Ramos (cell line): Measurements from ENCODE around the gene DDX10.

ENCODE experiments used
- in situ Hi-C: fragments of 300-500 bp; cut with MboI; formaldehyde crosslinking; loops from one replicate; pipeline ENCODE4 v1.14.3; 2022; ENCODE audit warnings: low sequenced_read_pairs; ENCODE audit not compliant: unreplicated experiment

DDX10 gene

GRCh38 chr11:108664730-108665525, at the start of gene DDX10:
Gene DDX10 (plus strand): TSS chr11:108665069. CDS start chr11:108665154, 85 bp downstream.
- in situ Hi-C loops, result loop anchor here (25.0 kb wide), 1 partner anchor 653 kb away; the partner anchor contains the start of gene CUL5

GRCh38 chr11:108616549-108616948, 48.3 kb upstream of the DDX10 start:
- in situ Hi-C loops, result no loop called here

- in situ Hi-C loops, result no loop called here
Observed at GRCh38 chr11:108617055-108617454, 47.8 kb upstream of the DDX10 start.

- in situ Hi-C loops, result no loop called here
Observed at GRCh38 chr11:108618529-108618928, 46.3 kb upstream of the DDX10 start.

- in situ Hi-C loops, result no loop called here
Observed at GRCh38 chr11:108620958-108621772, 43.7 kb upstream of the DDX10 start.

- in situ Hi-C loops, result no loop called here
Observed at GRCh38 chr11:108622341-108622740, 42.5 kb upstream of the DDX10 start.

- in situ Hi-C loops, result no loop called here
Observed at GRCh38 chr11:108624196-108624925, 40.5 kb upstream of the DDX10 start.

DNA sequence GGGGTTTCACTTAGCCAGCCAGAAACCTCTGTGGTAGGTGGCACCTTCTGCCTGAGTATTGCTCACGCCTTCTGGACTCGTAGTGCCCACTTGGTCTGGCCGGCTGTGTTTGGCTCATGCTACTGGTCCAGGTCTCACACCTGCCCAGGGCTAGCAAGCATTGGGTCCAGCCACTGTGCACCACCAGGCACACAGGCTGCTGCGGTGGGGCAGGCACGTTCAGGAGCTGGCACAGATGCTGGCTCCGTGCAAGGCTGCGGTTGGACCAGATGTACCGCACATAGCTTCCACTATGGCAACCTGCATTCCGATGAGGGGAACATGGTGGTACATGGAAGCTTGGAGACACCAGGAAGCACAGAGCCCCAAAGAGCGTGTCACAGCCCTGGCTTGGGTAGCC, 36.5 kb upstream of the DDX10 start:
- in situ Hi-C loops, result no loop called here

DNA sequence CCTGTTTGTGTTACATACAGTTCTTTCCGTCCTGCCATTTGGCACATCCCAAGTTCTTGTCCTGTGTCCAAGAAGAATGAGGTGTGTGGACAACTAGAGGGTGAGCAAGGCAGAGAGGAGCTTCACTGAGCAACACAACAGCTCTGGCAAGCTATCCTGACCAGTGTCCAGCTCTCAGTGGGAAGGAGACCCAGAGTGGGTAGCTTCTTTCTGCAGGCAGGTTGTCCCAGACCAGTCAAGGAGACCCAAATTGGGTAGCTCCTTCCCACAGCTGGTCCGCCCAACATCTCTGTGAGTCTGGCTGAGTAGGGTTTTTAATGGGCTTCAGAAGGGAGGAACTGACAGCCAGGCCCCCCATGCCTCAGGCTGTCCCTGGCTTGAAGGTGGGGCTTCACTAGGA, 36.1 kb upstream of the DDX10 start:
- in situ Hi-C loops, result no loop called here

DNA sequence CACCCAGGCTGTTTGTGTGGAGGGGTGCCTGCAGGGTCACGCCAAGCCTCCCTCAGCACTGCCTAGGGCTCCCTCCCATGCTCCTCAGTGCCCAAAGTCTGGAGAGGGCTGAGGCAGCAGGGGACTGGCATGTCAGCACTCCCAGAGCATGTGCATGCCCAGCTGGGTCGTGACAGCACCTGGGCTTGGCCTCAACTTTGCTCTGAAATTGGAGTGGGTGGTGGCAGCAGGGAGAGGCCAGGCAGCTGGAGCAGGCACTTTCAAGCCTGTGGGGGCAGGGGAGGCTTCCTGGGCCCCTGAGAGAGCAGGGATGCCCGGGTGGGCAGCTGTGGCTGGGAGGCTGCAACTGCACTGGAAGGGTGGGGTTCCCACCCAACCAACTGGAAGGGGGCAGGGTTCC, 35.6 kb upstream of the DDX10 start:
- in situ Hi-C loops, result no loop called here

DNA sequence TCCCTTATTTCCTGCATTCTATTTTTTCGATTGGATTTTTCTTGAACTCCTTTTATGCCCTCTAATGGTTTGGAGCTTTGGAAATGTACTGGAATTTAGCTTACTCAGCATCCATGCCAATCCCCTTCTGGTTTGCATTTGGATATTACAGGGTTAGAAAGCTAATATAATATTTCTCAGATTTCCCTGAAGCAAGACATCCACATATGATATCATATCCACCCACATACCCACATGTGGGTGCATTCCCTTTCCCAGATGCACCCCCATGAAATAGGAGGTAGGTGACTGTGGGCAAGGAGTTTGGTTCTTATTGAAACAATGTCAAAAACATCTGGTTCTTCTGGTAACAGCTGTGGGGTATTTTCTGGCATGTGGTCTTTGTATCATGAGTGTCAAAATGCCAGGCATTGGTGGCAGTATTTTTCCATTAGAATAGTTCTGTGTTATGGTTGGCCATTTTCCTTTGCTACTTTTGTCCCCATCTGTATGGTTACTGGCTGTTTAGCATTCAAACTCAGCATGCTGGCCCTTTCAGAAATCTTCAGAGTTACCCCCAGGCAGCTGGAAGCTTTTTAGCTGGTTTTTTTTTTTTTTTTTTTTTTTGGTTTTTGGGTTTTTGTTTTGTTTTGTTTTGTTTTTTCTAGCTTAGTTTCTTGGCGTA, 32.7 kb upstream of the DDX10 start:
- in situ Hi-C loops, result no loop called here

GRCh38 chr11:108635106-108635505, 29.8 kb upstream of the DDX10 start:
- in situ Hi-C loops, result no loop called here

GRCh38 chr11:108636222-108636621, 28.6 kb upstream of the DDX10 start:
- in situ Hi-C loops, result no loop called here

GRCh38 chr11:108639146-108639545, 25.7 kb upstream of the DDX10 start:
- in situ Hi-C loops, result no loop called here

DNA sequence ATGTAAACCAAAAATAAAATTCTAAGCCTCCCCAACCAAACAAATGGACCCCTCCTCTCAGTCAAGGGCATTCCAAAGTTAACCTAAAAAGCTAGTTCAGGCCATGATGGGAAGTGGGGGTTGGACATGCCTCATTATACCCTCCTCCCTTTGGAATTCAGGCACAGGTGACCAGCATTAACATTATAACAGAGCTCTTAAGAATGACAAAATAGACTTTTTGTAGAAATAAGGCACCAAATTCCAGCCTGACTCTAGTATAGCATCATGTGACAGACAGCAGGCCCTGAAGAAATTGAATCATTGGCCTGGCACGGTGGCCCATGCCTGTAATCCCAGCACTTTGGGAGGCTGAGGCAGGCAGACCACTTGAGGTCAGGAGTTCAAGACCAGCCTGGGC, 23.1 kb upstream of the DDX10 start:
- in situ Hi-C loops, result loop anchor here (10.0 kb wide), 1 partner anchor 517 kb away; the partner anchor contains the start of gene ACAT1

- in situ Hi-C loops, result loop anchor here (10.0 kb wide), 1 partner anchor 519 kb away; the partner anchor contains the start of gene ACAT1
Observed at GRCh38 chr11:108643974-108644373, 20.9 kb upstream of the DDX10 start.

- in situ Hi-C loops, result loop anchor here (10.0 kb wide), 1 partner anchor 521 kb away; the partner anchor contains the start of gene ACAT1
Observed at GRCh38 chr11:108645970-108646369, 18.9 kb upstream of the DDX10 start.

DNA sequence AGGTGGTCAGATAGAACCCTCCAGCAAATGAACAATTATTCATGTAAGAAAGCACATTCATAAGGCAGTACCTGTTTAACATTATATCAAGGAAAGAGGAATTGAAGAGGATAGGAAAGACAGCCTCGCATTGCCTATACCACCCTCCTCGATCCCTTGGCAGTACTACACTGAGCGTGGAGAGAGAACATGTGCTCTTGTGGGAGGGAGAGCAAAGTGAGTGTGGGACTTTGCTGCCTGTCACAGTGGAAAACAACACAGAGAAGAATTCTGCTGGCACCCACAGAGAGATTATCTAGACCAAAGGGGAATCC, 17.5 kb upstream of the DDX10 start:
- in situ Hi-C loops, result loop anchor here (10.0 kb wide), 1 partner anchor 523 kb away; the partner anchor contains the start of gene ACAT1

DNA sequence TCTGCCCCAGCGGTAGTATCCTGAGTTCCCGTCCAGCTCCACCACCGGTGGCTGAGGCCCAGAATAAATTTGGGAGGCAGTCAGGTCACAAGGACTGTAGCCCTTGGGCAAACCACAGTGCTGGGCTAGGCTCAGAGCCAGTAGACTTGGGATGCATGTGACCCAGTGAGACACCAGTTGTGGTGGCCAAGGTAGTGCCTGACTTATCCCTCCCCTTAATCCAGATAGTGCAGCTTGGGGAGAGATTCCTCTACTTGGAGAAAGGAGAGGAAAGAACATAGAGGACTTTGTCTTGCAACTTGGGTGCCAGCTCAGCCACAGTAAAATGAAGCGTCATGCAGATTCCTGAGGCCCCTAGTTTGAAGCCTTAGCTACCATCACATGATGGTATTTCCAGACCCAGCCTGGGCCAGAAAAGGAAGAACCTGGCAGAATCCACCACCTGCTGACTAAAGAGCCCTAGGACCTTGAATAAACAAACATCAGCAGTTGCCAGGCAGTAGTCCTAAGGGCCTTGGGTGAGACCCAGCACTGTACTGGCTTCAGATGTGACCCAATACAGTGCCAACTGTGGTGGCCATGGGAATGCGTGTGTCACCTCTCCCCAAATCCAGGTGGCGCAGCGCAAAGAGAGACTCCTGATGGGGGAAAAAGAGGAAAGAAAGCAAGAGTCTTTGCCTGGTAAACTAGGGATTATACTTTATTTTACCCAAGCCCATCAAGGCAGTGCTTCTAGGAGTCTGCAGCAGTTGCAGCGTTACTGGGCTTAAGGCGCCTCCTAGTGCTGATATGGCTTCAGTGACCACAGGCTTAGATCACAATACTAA, 17.0 kb upstream of the DDX10 start:
- in situ Hi-C loops, result loop anchor here (10.0 kb wide), 1 partner anchor 523 kb away; the partner anchor contains the start of gene ACAT1
